ENCODE measurements around the gene PRSS21. TPM values are rescaled to one million over a fixed set of nuclear protein-coding genes. Genes with fewer than 3 reads are reported as not detected.

The PRSS21 gene
- total RNA-seq, 1 donor from 2014 or later: 1.0 TPM

Other genes with a start within 250 kb of the PRSS21 start
- 25.2 and 27.6 TPM in 2 replicates for gene KCTD5, start 134.7 kb upstream of the PRSS21 start, total RNA-seq
- 0.09 and 0.51 TPM in 2 replicates for gene PRSS27, start 97.0 kb upstream of the PRSS21 start, total RNA-seq
- gene SRRM2, start 64.6 kb upstream of the PRSS21 start, total RNA-seq: 59.5 and 66.2 TPM in 2 replicates
- 132 and 314 TPM in 2 replicates for gene ELOB, start 40.0 kb upstream of the PRSS21 start, total RNA-seq
- not detected in 2 replicates for gene PRSS33, start 29.7 kb upstream of the PRSS21 start, total RNA-seq
- not detected in 2 replicates for gene PRSS41, start 18.8 kb upstream of the PRSS21 start, total RNA-seq
- gene ZG16B, start 13.1 kb downstream of the PRSS21 start, total RNA-seq: 0.19 and 0.68 TPM in 2 replicates
- not detected in 2 replicates for gene PRSS22, start 40.9 kb downstream of the PRSS21 start, total RNA-seq
- gene FLYWCH2, start 66.0 kb downstream of the PRSS21 start, total RNA-seq: 36.0 and 72.2 TPM in 2 replicates
- 39.5 and 41.0 TPM in 2 replicates for gene FLYWCH1, start 94.7 kb downstream of the PRSS21 start, total RNA-seq
- gene KREMEN2, start 147.0 kb downstream of the PRSS21 start, total RNA-seq: not detected in 2 replicates
- 9.4 and 12.8 TPM in 2 replicates for gene PAQR4, start 152.1 kb downstream of the PRSS21 start, total RNA-seq
- 4.4 and 10.6 TPM in 2 replicates for gene PKMYT1, start 163.2 kb downstream of the PRSS21 start, total RNA-seq
- gene CLDN9, start 195.7 kb downstream of the PRSS21 start, total RNA-seq: not detected in 2 replicates
- gene CLDN6, start 200.9 kb downstream of the PRSS21 start, total RNA-seq: not detected in 2 replicates
- 45.4 and 48.2 TPM in 2 replicates for gene TNFRSF12A, start 203.1 kb downstream of the PRSS21 start, total RNA-seq
- 2.6 and 5.2 TPM in 2 replicates for gene HCFC1R1, start 206.7 kb downstream of the PRSS21 start, total RNA-seq
- gene THOC6, start 206.8 kb downstream of the PRSS21 start, total RNA-seq: 21.4 and 25.4 TPM in 2 replicates
- gene BICDL2, start 219.7 kb downstream of the PRSS21 start, total RNA-seq: not detected in 2 replicates
- 0.09 TPM in 1 of 2 replicates, not detected in the other for gene MMP25, start 229.3 kb downstream of the PRSS21 start, total RNA-seq
- 29.5 and 133 TPM in 2 replicates for gene IL32, start 248.4 kb downstream of the PRSS21 start, total RNA-seq